ENCODE data around the gene MUTYH.

GRCh38 chr1:45348020-45348419 is 7.8 kb upstream of the MUTYH start:
- TF ChIP-seq CTCF (IDR thresholded peaks at IDR 0.05) (no peak), EZH2phosphoT487 (IDR thresholded peaks at IDR 0.05) (no peak)

All from neural progenitor cell (in vitro differentiated cells).